MM.1S (cell line): ENCODE measurements around the gene SORBS2.

ENCODE experiments used
- CTCF ChIP-seq: fragments of 300-600 bp; sonication (generic); IDR thresholded peaks from 2 replicates; pipeline ENCODE4 v1.5.1; 2016; ENCODE audit warnings: antibody characterized with exemption, low read length, mixed read lengths
- EZH2 ChIP-seq: fragments of 300-600 bp; sonication (generic); optimal IDR thresholded peaks from 2 replicates; pipeline ENCODE3; 2017; ENCODE audit warnings: low read depth, mild to moderate bottlenecking, antibody characterized with exemption, low read length, mixed read lengths

GRCh38 chr4:185738820-185739219 is 73.2 kb downstream of the SORBS2 start:
- no peak for TF ChIP-seq CTCF
- TF ChIP-seq EZH2: no peak
